ENCODE measurements around the gene CAMKK2.

- TF ChIP-seq SUZ12 (IDR thresholded peaks at IDR 0.05; ENCODE audit: extremely low read depth, insufficient read depth, insufficient read length) (no peak), ZNF274 (IDR thresholded peaks at IDR 0.05; ENCODE audit: low read depth, low read length) (no peak), YY1 (IDR thresholded peaks at IDR 0.05; ENCODE audit: insufficient read depth, insufficient read length) (no peak)
These were observed 93.0 kb downstream of the CAMKK2 start for GRCh38 chr12:121203482-121203881.

Measured in NT2/D1 (cell line).